Stimulated activated CD4-positive, alpha-beta T cell treated with anti-CD3 and anti-CD28 coated beads, Interleukin-4, amount 100 ng/mL, for 48 hours (primary cell): ENCODE results near the gene CTXND1.
"Not testable (repeated sequence)": the region's sequence is repeated elsewhere in the genome, so short reads cannot be mapped to it uniquely, and the experiment has no call there.

Source experiments
- DNase-seq, 2 donors: peaks; one replicate each; pipeline ENCODE4 v3.0.0-alpha.2; 2020; ENCODE audit warnings: low read depth in 2 of 2

CTXND1 gene

DNA sequence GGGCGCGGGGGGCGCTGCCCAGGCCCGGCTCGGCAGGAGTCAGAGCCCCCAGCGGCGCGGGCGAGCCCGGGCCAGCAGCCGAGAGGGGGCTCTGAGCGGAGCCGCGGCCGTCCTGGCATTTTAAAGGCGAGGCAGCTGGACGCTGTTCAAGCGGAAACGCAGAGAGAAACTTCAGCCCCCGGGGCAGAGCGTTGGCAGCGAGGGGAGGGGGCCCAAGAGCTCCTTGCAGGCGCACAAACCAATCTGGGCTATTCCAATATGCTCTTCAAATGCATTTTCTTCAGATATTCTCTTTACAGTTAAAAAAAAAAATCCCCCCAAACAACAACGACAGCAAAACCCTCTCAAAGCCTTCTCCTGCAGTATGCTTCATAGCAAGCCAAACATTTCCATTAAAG lies at the start of gene CTXND1:
CTXND1 (minus strand) TSS at position 93 of the 398 bp plus-strand sequence. CDS start 50,264 bp downstream, outside the sequence.
- DNase-seq, result no peak

DNA sequence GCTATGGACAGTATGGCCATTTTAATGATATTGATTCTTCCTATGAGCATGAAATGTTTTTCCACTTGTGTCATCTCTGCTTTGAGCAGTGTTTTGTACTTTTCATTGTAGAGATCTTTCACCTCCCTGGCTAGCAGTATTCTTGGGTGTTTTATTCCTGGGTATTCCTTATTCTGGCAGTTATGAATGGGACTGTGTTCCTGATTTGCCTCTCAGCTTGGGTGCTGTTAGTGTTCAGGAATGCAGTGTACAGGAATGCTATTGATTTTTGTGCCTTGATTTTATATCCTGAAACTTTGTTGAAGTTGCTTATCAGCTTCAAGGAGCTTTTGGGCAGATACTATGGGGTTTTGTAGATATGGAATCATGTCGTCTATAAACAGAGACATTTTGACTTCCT lies 49.5 kb upstream of the CTXND1 start:
- DNase-seq, result no peak

DNA sequence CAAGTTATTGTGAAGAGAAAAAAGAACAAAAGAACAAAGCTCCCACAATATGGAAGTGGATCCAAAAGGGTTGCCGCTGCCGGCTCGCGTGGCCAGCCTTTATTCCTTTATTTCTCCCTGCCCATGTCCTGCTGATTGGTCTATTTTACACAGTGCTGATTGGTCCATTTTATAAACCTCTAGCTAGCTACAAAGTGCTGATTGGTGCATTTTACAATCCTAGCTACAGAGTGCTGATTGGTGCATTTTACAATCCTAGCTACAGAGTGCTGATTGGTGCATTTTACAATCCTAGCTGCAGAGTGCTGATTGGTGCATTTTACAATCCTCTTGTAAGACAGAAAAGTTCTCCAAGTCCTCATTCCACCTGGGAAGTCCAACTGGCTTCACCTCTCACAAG lies 43.8 kb upstream of the CTXND1 start:
- DNase-seq, result not testable (repeated sequence)

DNA sequence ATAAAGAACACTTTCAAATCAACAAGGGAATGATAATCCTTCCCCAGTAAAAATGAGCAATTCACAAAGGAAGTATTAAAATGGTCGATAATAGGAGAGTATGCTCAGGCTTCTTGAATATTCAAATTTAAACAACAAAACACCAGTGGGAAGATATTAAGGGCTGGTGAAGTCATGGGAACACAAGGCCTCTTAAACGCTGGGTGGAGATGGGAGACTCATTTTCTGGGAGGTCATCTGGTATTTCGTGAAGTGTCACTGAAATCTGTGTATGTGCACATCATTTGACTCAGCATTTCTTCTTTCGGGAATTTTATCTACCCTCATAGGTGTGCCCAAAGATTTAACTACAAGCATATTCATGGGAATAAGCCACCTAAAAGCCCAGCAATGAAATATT lies 40.1 kb upstream of the CTXND1 start:
- no peak for DNase-seq

DNA sequence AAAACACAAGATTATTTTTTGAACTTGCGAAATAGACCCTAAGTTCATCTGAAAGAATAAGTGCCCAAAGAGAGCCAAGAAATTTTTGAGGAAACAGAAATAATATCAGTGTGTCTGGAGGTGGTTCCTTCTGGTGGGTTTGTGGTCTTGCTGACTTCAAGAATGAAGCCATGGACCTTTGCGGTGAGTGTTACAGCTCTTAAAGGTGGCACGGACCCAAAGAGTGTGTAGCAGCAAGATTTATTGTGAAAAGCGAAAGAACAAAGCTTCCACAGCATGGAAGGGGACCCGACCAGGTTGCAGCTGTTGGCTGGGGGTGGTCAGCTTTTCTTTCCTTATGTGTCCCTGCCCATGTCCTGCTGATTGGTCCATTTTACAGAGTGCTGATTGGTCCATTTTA lies 38.9 kb upstream of the CTXND1 start:
- DNase-seq, result not testable (repeated sequence)

DNA sequence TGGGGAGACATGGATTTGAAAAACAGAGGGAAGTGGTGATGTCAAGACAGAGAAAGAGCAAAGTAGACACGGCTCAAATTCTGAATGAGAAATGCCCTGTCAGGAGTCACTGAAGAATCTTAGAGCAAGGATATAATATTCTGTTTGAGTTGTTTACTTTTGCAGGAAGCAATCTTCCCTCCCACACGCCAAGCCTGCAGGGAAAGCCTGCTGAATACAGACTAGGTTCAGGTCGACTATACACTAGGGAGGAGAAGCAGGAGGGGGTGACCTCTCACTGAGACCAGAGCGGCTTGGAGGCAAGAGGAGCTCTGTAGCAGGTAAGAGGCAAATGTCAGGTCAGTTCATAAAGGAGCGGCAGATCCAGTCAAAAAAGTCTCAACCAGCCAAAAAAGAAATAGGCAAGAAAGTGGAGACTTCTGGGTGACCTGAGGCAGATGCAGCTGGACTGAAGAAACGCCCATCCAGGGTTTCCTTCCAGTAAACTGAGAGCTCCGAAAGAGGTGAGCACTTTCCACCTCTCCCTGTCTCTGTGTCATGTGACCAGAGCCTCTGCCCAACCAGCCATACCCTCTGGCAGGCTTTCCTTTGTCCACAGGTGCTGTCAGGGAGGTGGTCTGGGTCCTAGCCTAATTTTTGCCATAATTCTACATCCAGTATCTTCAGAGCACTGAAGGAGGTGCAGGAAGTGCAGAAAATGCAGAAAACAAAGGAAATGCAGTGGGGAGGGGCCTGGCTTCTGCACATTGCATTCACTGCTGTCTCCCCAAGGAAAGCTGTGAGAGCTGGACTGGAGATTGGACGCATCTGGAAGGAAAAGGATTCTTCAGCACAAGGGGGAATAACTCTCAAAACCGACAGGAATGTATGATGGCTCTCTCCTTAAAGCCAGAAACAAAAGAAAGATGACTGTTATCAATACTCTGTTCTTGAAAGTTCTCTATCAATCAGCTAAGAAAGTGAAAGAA lies 37.8 kb upstream of the CTXND1 start:
- DNase-seq, result no peak

DNA sequence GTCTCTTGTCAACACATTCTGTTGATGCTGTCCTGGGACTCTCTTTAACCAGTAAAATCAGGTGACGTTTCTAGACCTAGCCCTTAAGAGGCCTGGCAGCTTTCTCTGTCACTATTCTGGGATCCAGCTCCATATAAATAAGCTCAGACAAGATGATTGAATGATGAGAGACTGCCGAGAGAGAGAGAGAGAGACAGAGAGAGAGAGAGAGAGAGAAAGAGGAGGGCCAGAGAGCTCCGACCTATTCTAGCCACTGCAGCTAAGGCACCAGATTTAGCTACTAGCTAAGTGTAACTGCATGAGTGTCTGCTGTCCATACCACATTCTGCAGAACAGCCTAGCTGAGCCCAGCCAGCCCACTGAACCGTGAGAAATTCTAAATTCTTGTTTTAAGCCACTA lies 36.1 kb upstream of the CTXND1 start:
- DNase-seq, result no peak

DNA sequence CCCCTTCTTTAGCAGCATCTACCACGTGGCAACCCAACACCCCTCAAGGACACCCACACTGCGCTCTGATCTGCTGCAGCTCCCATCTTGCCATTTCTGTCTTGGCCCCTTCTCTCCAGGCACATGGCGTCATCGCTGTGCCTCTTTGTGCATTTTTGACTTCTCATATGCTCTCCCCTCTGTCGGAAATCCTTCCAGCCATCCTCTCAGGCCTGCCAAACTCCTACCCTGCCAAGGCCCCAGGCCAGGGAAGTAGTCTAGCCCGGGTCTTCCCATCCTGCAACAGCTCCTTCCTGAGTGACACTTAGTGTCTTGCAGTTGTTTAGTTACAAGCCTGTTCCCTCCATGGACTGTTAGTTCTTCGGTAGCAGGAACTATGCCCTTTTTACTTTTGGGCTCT lies 34.0 kb upstream of the CTXND1 start:
- no peak for DNase-seq

DNA sequence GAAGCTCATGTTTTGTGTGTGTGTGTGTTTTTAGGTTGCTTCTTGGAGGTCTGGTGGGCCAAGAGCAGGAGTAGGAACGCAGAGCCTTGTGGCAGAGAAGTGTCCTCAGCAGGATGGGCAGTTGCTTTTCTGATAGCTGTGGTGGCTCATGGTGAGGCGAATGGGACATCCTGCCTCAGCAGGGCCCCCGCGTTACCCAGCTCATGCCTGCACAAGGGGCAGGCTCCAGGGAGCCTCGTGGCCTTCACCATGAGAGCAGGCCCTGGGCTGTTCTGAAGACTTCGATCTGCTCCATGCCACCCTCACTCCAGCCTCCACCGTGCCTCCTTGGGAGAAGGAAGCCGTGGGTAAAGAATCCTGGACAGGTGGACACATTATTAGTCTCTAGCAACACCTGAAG lies 33.4 kb upstream of the CTXND1 start:
- no peak for DNase-seq

DNA sequence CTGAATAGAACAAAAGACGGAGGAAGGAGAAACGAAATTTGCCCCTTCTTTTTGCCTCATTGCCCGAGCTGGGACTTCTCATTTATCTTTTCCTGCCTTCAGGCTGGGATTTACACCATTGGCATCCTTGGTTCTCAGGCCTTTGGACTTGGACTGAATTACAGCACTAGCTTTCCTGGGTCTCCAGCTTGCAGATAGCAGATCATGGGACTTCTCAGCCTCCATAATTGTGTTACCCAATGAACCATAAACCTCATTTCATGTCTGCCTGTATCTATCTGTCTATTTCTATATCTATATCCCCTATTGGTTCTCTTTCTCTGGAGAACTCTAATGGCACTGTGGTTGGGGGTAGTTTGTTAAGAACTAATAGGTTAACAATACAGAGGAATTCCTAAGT lies 31.5 kb upstream of the CTXND1 start:
- DNase-seq, result no peak

DNA sequence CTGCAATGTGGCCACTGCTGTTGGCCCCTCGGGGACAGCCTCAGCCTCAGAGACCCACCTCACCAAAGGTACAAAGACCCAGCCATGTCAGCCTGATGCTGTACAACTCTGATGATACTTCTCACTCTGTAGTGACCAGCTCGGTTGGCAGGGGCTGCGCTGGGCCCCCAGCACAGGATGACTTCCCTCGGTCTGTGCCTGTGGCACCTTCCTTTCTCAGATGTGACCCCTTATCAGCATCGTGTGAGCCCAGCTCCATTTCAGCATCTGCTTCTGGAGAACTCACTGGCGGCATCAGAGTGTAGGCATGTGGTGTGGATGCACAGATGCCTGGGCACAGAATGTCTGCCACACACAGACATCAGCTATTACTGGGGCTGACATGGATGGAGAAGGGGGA lies 25.1 kb upstream of the CTXND1 start:
- DNase-seq, result no peak

DNA sequence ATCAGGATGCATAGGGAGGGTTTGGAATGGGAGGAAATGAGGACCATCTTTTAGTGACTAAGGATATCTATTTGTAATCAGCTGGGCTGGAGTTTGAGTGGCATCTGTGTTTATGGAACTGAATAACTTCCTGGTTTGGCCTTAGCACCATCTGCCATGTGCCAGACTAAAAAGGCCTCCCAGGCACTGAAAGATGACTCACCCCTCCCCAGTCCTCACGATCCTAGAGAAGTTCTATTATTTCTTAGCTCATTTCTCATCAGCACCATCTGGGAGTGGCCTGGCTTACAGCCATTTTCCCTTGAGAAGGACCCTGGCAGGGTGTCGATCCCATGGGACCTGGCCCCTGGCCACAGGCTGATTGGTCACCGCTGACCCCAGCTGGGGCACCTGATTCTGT lies 23.9 kb upstream of the CTXND1 start:
- DNase-seq, result no peak

DNA sequence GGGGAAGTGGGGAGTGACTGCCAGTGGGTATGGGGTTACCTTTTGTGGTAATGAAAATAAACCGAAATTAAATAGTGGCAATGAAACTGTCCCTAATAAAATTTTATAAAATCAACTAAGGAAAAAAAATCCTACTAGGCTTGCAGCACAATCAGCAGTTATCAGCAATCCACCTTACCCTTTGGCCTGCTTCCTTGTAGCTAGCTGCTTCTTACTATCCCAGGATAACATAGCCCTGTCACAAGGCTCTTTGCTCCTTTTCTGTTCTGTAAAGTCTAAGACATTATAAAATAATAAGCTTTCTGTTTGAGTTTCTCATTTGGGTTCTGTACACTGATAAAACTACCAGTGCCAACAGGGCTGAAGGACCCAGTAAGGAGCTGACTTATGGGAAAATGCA lies 23.0 kb upstream of the CTXND1 start:
- DNase-seq, result no peak

DNA sequence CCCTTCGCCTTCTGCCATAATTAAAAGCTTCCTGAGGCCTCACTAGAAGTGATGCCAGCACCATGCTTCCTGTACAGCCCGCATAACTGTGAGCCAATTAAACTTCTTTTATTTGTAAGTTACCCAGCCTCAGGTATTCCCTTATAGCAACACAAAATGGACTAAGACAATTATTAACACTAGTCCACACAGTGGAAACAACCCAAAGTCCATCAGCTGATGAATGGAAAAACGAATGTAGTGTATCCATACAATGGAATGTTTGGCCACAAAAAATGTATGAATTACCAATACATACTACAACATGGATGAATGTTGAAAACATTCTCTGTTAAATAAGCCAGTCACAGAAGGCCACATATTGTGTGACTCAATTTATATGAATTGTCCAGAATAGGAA lies 22.5 kb upstream of the CTXND1 start:
- DNase-seq, result no peak

DNA sequence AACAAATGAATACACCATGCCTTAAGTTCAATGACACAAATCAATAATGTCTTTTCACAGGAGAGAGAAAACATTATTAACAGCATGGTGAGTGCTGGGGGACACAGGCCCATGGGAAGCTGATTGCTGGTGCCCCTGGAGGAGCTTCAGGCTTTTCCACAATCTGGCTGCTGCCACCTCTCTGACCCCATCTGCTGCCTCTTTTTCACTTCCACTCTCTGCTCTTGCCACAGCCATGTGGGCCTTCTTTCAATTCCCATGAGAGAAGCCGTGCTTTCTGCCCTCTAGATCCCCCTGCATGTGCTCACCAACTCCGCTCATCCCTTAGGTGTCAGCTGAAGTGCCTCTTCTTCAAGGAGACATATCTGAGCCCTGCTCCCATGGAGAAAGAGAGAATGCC lies 21.0 kb upstream of the CTXND1 start:
- DNase-seq, result no peak

DNA sequence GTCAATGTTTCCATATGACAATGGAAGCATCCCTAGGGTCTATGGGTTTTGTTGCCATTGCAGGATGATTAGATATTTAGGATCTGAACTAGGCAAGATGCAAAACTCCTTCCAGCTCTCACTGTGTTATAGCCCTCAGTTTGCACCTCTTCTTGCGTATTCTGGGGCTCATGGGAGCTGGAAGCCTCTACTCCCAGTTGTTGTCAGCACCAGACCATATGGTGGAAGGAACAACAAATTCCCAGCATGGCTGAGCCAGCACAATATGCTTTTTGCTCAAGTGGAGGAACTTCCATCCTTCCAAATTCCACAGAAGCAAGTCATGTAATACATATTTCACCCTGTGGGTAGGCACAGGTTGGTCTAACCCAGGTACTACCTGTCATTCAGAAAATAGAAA lies 18.5 kb upstream of the CTXND1 start:
- no peak for DNase-seq

DNA sequence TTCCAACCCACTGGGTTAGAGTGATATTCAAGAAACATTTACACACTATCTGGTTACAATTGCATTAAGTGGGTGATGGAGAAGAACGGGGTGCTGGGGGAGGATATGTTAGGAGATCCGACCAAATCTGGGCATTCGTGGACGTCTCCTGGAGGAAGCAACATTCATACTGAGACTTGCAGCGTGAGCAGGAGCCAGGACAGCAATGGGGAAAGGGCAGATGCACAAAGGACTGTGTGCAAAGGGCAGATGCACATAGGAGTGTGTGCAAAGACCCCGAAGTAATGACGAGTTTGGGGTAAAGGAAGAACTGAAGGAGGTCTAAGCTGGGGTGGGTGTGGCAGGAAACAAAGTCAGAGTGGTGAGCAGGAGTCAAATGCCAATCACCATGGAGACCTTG lies 16.1 kb upstream of the CTXND1 start:
- DNase-seq, result no peak

DNA sequence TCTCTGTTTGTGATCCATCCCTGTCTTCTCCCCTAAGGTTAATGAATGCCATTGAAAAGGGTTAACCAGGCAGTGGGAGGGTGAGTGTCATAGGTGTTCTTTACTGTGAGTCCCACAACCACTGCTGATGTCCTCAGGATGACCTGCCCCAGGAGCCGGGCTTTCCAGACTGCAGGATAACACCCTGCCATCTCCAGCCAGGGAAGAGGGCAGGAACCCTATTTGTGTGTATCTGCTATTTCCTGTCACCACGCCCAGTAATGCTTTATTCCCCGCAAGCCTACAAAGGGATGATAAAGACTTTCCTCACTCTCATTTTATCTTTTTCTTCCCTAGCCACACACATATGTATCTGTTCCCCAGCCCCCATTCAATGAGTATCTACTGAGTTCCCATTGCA lies 15.6 kb upstream of the CTXND1 start:
- DNase-seq, result no peak

DNA sequence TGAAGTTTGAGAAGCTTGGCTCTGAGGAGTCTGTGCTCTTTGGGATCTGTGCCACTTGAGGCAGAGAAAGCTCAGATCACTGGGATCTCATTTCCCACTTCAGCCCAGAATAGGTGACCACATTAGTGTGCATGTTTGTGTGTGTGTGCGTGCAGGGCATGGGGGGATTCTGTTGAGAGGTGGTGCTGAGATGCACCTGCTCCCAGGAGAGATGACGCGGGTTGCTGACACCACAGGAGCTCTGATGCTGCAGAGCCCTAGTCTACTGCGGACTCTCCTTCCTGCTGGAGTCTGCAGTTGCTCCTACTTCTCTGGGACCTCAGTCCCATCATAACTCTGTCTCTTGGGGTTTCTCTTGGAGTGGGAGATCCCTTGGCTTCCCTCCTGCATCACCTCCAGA lies 14.7 kb upstream of the CTXND1 start:
- no peak for DNase-seq

DNA sequence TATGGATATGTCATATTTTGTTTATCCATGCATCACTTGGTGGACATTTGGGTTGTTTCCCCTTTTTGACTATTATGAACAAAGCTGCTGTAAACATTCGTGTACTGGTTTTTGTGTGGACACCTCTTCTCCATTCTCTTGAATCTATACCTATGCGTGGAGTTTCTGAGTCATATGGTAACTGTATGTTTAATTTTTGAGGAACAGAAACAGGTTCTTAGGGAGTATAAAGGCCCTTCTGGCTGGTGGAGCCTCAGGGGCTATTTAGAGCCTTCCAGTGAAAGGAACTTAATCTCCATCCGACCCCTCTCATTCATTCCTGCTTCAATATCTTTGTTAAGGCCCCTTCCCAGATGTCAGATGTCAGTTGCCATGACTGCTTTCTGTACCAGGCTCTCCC lies 14.1 kb upstream of the CTXND1 start:
- no peak for DNase-seq

DNA sequence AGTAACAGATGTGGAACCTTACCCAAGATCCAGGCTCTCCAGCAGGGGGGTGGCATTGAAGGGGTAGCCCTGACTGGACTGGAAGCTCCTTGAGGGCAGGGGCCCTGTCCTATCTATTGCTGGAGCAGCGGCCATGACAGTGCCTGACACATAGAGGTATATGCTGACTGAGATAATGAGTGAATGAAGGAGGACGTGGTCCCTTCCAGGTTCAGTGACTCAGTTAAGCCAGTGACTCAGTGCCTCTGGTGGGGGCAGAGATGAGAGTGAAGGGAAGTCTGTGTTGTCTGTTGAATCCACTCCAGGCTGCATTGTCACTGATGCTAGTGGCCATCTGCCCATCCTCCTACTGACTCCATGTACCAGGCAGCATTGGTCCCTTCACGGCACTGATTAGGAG lies 13.0 kb upstream of the CTXND1 start:
- DNase-seq, result peak; percentile 3 to 10

DNA sequence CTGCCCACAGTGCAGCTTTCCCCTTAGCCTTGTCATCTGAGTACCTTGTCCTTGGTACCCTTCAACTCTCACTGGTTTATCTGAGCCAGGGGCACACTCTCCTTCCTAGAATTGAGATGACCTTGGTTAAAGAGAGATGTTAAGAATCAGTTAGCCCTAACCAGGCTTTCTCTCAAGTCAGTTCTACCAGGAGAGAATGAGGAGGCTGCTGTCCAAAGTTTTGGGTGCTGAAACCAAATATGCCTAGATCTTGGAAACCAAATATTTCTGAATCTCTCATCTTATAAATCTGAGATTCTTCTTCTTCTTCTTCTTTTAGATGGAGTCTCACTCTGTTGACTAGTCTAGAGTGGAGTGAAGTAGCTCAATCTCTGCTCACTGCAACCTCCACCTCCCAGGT lies 12.0 kb upstream of the CTXND1 start:
- no peak for DNase-seq

DNA sequence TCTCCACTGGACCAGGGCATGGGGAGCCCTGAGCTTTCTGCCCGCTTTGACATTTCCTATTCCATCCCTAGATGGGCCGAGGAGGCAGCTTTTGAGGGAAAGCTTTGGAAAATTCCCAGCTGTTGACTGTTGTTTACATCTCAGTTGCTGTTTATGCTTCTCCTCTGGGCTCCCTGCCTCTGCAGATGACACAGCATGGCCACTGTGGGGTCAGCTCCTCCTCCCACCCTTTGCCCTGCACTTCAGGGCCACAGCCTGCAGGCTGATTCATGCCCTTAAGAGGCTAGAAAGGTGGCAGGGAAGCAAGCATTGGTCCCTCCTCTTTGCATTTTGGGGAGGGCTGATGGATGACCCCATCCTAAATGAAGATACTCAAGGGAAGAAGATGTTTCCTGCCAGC lies 8.5 kb upstream of the CTXND1 start:
- DNase-seq, result no peak
